Body of pancreas (tissue), 4 donors: ENCODE measurements around the gene AKAP6.

Experiments
- CTCF ChIP-seq, 7 experiments: fragments of 450-650 bp in 4 of 7; fragments of 200-600 bp in 3 of 7; sonication (generic) in 3 of 7; IDR thresholded peaks; one replicate each; pipeline ENCODE4 v1.5.1; 2016 to 2019; ENCODE audit warnings: antibody characterized with exemption in 7 of 7
- POLR2A ChIP-seq, 3 donors: fragments of 450-650 bp; IDR thresholded peaks; one replicate each; pipeline ENCODE4 v1.6.1; 2016; ENCODE audit warnings: antibody characterized with exemption in 3 of 3, mild to moderate bottlenecking in 2 of 3

- TF ChIP-seq CTCF (IDR thresholded peaks at IDR 0.05) (no peak), POLR2A (IDR thresholded peaks at IDR 0.05) (no peak)
Observed at GRCh38 chr14:32713856-32714255, 384.8 kb downstream of the AKAP6 start.
